ENCODE data around the gene E2F8. TPM values are rescaled to one million over a fixed set of nuclear protein-coding genes. Genes with fewer than 3 reads are reported as not detected.
"Not testable (repeated sequence)": the region's sequence is repeated elsewhere in the genome, so short reads cannot be mapped to it uniquely, and the experiment has no call there.

The E2F8 gene
- total RNA-seq, 3 donors from 2014 or later, result 0.64 TPM; not detected in 2

- Histone ChIP-seq H3K27ac (no peak overlapping the region), H3K4me3 (no peak overlapping the region), H3K9me3 (no peaks in the 10 kb centered on the region), H3K27me3 (no peaks in the 10 kb centered on the region), H3K36me3 (no peaks in the 10 kb centered on the region), H3K4me1 (no peaks in the 10 kb centered on the region)
- no peak for TF ChIP-seq POLR2A (IDR thresholded peaks at IDR 0.05)
- TF ChIP-seq CTCF (IDR thresholded peaks at IDR 0.05), result no peak
- no peak for TF ChIP-seq POLR2AphosphoS5 (IDR thresholded peaks at IDR 0.05)
- DNase-seq (ENCODE audit: low spot score in 2 of 2), result no peak
- intact Hi-C loops (cut with DNase I; ENCODE audit: low total_unique reads), result no loop called here
These were observed 36.4 kb upstream of the E2F8 start for GRCh38 chr11:19276859-19277808.

- H3K36me3 ChIP-seq, result no peaks in the 10 kb centered on the region
- no peak for TF ChIP-seq POLR2AphosphoS5 (IDR thresholded peaks at IDR 0.05)
- TF ChIP-seq POLR2A (IDR thresholded peaks at IDR 0.05), result no peak
- no peak for TF ChIP-seq CTCF (IDR thresholded peaks at IDR 0.05)
- H3K9me3 ChIP-seq, result no peaks in the 10 kb centered on the region
- intact Hi-C loops (cut with DNase I; ENCODE audit: low total_unique reads), result no loop called here
- no peak overlapping the region for H3K27ac ChIP-seq
- H3K4me3 ChIP-seq, result no peak overlapping the region
- no peak for DNase-seq (ENCODE audit: low spot score in 2 of 2)
- no peaks in the 10 kb centered on the region for H3K27me3 ChIP-seq
- H3K4me1 ChIP-seq, result no peaks in the 10 kb centered on the region
These were observed 34.8 kb upstream of the E2F8 start for GRCh38 chr11:19275496-19275895.

- DNase-seq (ENCODE audit: low spot score in 2 of 2); H3K27me3 ChIP-seq; H3K36me3 ChIP-seq; H3K9me3 ChIP-seq; H3K27ac ChIP-seq; H3K4me3 ChIP-seq; H3K4me1 ChIP-seq; intact Hi-C loops (cut with DNase I; ENCODE audit: low total_unique reads): not testable (repeated sequence)
These were observed 32.5 kb upstream of the E2F8 start for GRCh38 chr11:19273219-19273618.

- Histone ChIP-seq H3K4me3 (no peak overlapping the region), H3K27ac (no peak overlapping the region), H3K36me3 (no peaks in the 10 kb centered on the region), H3K9me3 (no peaks in the 10 kb centered on the region), H3K4me1 (no peaks in the 10 kb centered on the region), H3K27me3 (no peaks in the 10 kb centered on the region)
- DNase-seq (ENCODE audit: low spot score in 2 of 2), result no peak
- TF ChIP-seq CTCF (IDR thresholded peaks at IDR 0.05) (no peak), POLR2A (IDR thresholded peaks at IDR 0.05) (no peak), POLR2AphosphoS5 (IDR thresholded peaks at IDR 0.05) (no peak)
- intact Hi-C loops (cut with DNase I; ENCODE audit: low total_unique reads), result no loop called here
These were observed 28.2 kb upstream of the E2F8 start for GRCh38 chr11:19268909-19269308.

- Histone ChIP-seq H3K27ac (no peak overlapping the region), H3K27me3 (no peaks in the 10 kb centered on the region), H3K4me3 (no peak overlapping the region), H3K4me1 (no peaks in the 10 kb centered on the region), H3K36me3 (no peaks in the 10 kb centered on the region), H3K9me3 (no peaks in the 10 kb centered on the region)
- no peak for DNase-seq (ENCODE audit: low spot score in 2 of 2)
- intact Hi-C loops (cut with DNase I; ENCODE audit: low total_unique reads), result no loop called here
- TF ChIP-seq CTCF (IDR thresholded peaks at IDR 0.05) (no peak), POLR2A (IDR thresholded peaks at IDR 0.05) (no peak), POLR2AphosphoS5 (IDR thresholded peaks at IDR 0.05) (no peak)
These were observed 26.8 kb upstream of the E2F8 start for GRCh38 chr11:19267567-19267966.
